GM12864 (cell line): ENCODE results near the gene SIGLEC12.

Experiments used
- DNase-seq: peaks from one replicate; pipeline ENCODE4 v3.0.0-alpha.2; 2011; ENCODE audit warnings: low read depth
- H3K4me3 ChIP-seq: 2 replicates; pipeline ENCODE4 v1.5.1; 2011; ENCODE audit warnings: mild to moderate bottlenecking, low read depth, low read length, control low read depth
- CTCF ChIP-seq: IDR thresholded peaks from 2 replicates; pipeline ENCODE4 v1.5.1; 2011; ENCODE audit warnings: low read depth, mild to moderate bottlenecking, moderate library complexity, low read length, control low read depth, inconsistent platforms; ENCODE audit errors: missing control alignments

Gene SIGLEC12

GRCh38 chr19:51501594-51502263 lies at the start of gene SIGLEC12:
TSS of gene SIGLEC12 (minus strand) at chr19:51501800. CDS start at chr19:51501733, 67 bp downstream.
- no peak within 1 kb of the TSS for H3K4me3 ChIP-seq
- DNase-seq: no peak
- TF ChIP-seq CTCF: no peak

GRCh38 chr19:51550848-51551672 lies 49.5 kb upstream of the SIGLEC12 start:
- H3K4me3 ChIP-seq: peak overlapping the region; percentile 42
- TF ChIP-seq CTCF: no peak
- no peak for DNase-seq

GRCh38 chr19:51549533-51550324 lies 48.1 kb upstream of the SIGLEC12 start:
- H3K4me3 ChIP-seq: no peak overlapping the region; the same call in 1 of the 2 replicates
- TF ChIP-seq CTCF: no peak
- DNase-seq: no peak

- no peak for DNase-seq
- TF ChIP-seq CTCF: no peak
- H3K4me3 ChIP-seq: no peak overlapping the region
Measured at GRCh38 chr19:51548891-51549305, 47.3 kb upstream of the SIGLEC12 start.

GRCh38 chr19:51548213-51548651 lies 46.6 kb upstream of the SIGLEC12 start:
- no peak overlapping the region for H3K4me3 ChIP-seq
- no peak for TF ChIP-seq CTCF
- no peak for DNase-seq

- no peak for TF ChIP-seq CTCF
- DNase-seq: no peak
- no peak overlapping the region for H3K4me3 ChIP-seq
Measured at GRCh38 chr19:51547397-51548212, 46.0 kb upstream of the SIGLEC12 start.
